HL-60 (cell line): ENCODE data around the gene GIPR.

Experiments
- DNase-seq, 2 experiments: peaks; one replicate each; pipeline ENCODE4 v3.0.0-alpha.2; 2010 to 2020; ENCODE audit warnings: low read depth in 1 of 2, low spot score in 1 of 2
- H3K27ac ChIP-seq: fragments of 250-450 bp; sonication (Bioruptor Pico); replicated peaks from 2 replicates; pipeline ENCODE4 v1.5.1; 2020; ENCODE audit warnings: mild to moderate bottlenecking, moderate library complexity
- H3K27me3 ChIP-seq: fragments of 250-450 bp; sonication (Bioruptor Pico); 2 replicates; pipeline ENCODE4 v1.5.1; 2021; ENCODE audit warnings: mild to moderate bottlenecking, moderate library complexity; ENCODE audit not compliant: insufficient read depth, poor library complexity, severe bottlenecking
- H3K4me3 ChIP-seq: replicated peaks from 2 replicates; pipeline ENCODE4 v1.5.1; 2011; ENCODE audit warnings: mild to moderate bottlenecking, control low read depth, low read length; ENCODE audit not compliant: insufficient read depth
- GABPA ChIP-seq: IDR thresholded peaks from 2 replicates; pipeline ENCODE4 v1.6.1; 2012; ENCODE audit warnings: low read depth
- POLR2AphosphoS5 ChIP-seq: IDR thresholded peaks from 2 replicates; pipeline ENCODE4 v1.6.1; 2012; ENCODE audit warnings: low read depth
- SPI1 ChIP-seq: IDR thresholded peaks from 2 replicates; pipeline ENCODE4 v1.6.1; 2012; ENCODE audit warnings: low read depth, mild to moderate bottlenecking, borderline replicate concordance
- TF ChIP-seq, protein P1 (sequence below): IDR thresholded peaks from one replicate; pipeline ENCODE4 v1.5.1; 2011; ENCODE audit warnings: low read length, control low read depth, inconsistent platforms; ENCODE audit not compliant: insufficient read depth
- TF ChIP-seq, protein P2 (sequence below): IDR thresholded peaks from 2 replicates; pipeline ENCODE4 v1.6.1; 2012; ENCODE audit warnings: low read depth; ENCODE audit not compliant: insufficient replicate concordance

GIPR gene

DNA sequence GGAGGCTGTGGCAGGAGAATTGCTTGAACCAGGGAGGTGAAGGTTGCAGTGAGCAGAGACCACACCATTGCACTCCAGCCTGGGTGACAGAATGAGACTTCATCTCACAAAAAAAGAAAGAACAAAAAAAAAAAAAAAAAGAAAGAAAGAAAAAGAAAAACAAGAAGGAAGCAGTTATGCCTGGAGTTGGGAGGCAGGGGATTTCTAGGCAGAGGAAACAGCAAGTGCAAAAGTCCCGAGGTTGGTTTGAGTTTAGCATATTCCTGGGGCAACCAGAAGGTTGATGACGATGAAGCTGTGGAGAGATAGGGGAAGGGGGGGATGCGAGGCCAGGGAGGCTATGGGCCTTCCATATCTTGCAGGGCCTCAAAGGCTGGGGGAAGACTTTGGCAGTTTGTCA lies 17.3 kb upstream of the GIPR start:
- Histone ChIP-seq H3K27ac (no peak overlapping the region), H3K27me3 (peaks cover 12% of the 10 kb centered on the region), H3K4me3 (no peak overlapping the region)
- TF ChIP-seq, protein P1, sequence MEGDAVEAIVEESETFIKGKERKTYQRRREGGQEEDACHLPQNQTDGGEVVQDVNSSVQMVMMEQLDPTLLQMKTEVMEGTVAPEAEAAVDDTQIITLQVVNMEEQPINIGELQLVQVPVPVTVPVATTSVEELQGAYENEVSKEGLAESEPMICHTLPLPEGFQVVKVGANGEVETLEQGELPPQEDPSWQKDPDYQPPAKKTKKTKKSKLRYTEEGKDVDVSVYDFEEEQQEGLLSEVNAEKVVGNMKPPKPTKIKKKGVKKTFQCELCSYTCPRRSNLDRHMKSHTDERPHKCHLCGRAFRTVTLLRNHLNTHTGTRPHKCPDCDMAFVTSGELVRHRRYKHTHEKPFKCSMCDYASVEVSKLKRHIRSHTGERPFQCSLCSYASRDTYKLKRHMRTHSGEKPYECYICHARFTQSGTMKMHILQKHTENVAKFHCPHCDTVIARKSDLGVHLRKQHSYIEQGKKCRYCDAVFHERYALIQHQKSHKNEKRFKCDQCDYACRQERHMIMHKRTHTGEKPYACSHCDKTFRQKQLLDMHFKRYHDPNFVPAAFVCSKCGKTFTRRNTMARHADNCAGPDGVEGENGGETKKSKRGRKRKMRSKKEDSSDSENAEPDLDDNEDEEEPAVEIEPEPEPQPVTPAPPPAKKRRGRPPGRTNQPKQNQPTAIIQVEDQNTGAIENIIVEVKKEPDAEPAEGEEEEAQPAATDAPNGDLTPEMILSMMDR: no peak
- TF ChIP-seq, protein P2, sequence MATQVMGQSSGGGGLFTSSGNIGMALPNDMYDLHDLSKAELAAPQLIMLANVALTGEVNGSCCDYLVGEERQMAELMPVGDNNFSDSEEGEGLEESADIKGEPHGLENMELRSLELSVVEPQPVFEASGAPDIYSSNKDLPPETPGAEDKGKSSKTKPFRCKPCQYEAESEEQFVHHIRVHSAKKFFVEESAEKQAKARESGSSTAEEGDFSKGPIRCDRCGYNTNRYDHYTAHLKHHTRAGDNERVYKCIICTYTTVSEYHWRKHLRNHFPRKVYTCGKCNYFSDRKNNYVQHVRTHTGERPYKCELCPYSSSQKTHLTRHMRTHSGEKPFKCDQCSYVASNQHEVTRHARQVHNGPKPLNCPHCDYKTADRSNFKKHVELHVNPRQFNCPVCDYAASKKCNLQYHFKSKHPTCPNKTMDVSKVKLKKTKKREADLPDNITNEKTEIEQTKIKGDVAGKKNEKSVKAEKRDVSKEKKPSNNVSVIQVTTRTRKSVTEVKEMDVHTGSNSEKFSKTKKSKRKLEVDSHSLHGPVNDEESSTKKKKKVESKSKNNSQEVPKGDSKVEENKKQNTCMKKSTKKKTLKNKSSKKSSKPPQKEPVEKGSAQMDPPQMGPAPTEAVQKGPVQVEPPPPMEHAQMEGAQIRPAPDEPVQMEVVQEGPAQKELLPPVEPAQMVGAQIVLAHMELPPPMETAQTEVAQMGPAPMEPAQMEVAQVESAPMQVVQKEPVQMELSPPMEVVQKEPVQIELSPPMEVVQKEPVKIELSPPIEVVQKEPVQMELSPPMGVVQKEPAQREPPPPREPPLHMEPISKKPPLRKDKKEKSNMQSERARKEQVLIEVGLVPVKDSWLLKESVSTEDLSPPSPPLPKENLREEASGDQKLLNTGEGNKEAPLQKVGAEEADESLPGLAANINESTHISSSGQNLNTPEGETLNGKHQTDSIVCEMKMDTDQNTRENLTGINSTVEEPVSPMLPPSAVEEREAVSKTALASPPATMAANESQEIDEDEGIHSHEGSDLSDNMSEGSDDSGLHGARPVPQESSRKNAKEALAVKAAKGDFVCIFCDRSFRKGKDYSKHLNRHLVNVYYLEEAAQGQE: no peak
- no peak for DNase-seq

DNA sequence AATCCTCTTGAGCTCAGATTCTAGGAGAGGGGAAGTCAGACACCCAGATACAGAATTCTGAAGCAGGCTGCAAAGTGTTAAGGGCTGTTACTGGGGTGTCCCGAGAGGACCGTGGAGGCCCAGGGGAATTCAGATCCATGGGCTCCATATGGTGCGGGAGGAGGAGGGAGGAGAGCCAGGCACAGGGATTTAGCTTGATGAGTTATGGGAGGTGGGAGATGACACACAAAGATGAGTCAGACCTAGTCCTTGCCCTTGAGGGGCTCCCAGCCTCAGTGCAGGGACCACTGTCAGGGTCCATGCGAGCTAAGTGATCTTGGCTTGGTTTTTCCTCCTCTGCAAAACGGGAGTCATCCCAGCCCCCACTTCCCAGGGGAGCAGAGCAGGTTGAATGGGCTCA lies 14.4 kb upstream of the GIPR start:
- DNase-seq: no peak
- Histone ChIP-seq H3K27me3 (no peaks in the 10 kb centered on the region), H3K27ac (no peak overlapping the region), H3K4me3 (no peak overlapping the region)
- TF ChIP-seq, protein P2: no peak
- TF ChIP-seq GABPA: no peak
- no peak for TF ChIP-seq POLR2AphosphoS5
- TF ChIP-seq SPI1: no peak
- TF ChIP-seq, protein P1: no peak

DNA sequence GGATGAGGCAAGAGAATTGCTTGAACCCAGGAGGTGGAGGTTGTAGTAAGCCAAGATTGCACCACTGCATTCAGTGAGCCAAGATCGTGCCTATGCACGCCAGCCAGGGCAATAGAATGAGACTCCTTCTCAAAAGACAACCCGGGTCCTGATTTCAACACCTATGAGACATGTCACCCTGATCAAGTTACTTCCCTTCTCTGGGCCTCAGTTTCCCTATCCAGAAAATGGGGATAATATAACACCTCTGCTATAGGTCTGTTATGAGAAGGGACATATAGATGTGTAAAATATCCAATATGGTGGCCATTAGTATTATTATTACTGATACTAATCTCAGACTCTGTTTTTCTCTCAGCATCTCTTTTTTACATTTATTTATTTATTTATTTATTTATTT lies 12.9 kb upstream of the GIPR start:
- Histone ChIP-seq H3K4me3 (no peak overlapping the region), H3K27ac (no peak overlapping the region), H3K27me3 (no peaks in the 10 kb centered on the region)
- TF ChIP-seq, protein P1: no peak
- TF ChIP-seq, protein P2: no peak
- TF ChIP-seq SPI1: no peak
- TF ChIP-seq POLR2AphosphoS5: no peak
- TF ChIP-seq GABPA: no peak
- no peak for DNase-seq
